A673 (cell line): ENCODE measurements around the gene C11orf68. TPM values are rescaled to one million over a fixed set of nuclear protein-coding genes. Genes with fewer than 3 reads are reported as not detected.

ENCODE experiments used
- BruUV-seq: library from RNA; stranded (reverse); fragments of 400-500 nt; replicated peaks from 2 replicates; lab custom pipeline; 2021; lab: Mats Ljungman, UMichigan
- CTCF ChIA-PET: fragments of 300-600 bp; sonication (Branson Sonifier 250); formaldehyde crosslinking; loops from one replicate; lab custom pipeline; 2022; ENCODE audit warnings: antibody characterized with exemption; lab: Charles Lee
- POLR2A ChIA-PET: fragments of 300-600 bp; sonication (Branson Sonifier 250); formaldehyde crosslinking; loops from one replicate; lab custom pipeline; 2022; ENCODE audit warnings: antibody characterized with exemption; ENCODE audit not compliant: low non-redundant PET; lab: Charles Lee
- DNase-seq: peaks from one replicate; pipeline ENCODE4 v3.0.0-alpha.2; 2015; ENCODE audit warnings: low spot score
- H3K27ac ChIP-seq: fragments of 200-600 bp; sonication (generic); 2 replicates; pipeline ENCODE4 v1.5.1; 2016; ENCODE audit warnings: mixed run types, low read depth, mild to moderate bottlenecking, mixed read lengths, antibody characterized with exemption, low read length; ENCODE audit not compliant: poor library complexity, severe bottlenecking
- H3K27me3 ChIP-seq: fragments of 200-600 bp; sonication (generic); replicated peaks from 2 replicates; pipeline ENCODE4 v1.6.1; 2017; ENCODE audit warnings: mixed run types, low read depth, mild to moderate bottlenecking, mixed read lengths, antibody characterized with exemption, low read length; ENCODE audit not compliant: insufficient read depth, poor library complexity
- H3K36me3 ChIP-seq: fragments of 200-600 bp; sonication (generic); 2 replicates; pipeline ENCODE4 v1.6.1; 2016; ENCODE audit warnings: mixed run types, mild to moderate bottlenecking, mixed read lengths, antibody characterized with exemption, low read length; ENCODE audit not compliant: insufficient read depth, poor library complexity, severe bottlenecking
- H3K4me1 ChIP-seq: fragments of 200-600 bp; sonication (generic); 2 replicates; pipeline ENCODE4 v1.6.1; 2017; ENCODE audit warnings: mixed run types, mild to moderate bottlenecking, mixed read lengths, antibody characterized with exemption, low read length; ENCODE audit not compliant: insufficient read depth, poor library complexity, severe bottlenecking
- H3K4me3 ChIP-seq: fragments of 200-600 bp; sonication (generic); 2 replicates; pipeline ENCODE4 v1.5.1; 2016; ENCODE audit warnings: low read depth, mixed run types, mild to moderate bottlenecking, mixed read lengths, low read length; ENCODE audit not compliant: poor library complexity, severe bottlenecking
- H3K9me3 ChIP-seq: fragments of 200-600 bp; sonication (generic); 2 replicates; pipeline ENCODE4 v1.6.1; 2016; ENCODE audit warnings: mixed run types, low read depth, mild to moderate bottlenecking, mixed read lengths, antibody characterized with exemption, low read length; ENCODE audit not compliant: poor library complexity, severe bottlenecking
- EZH2 ChIP-seq: fragments of 200-600 bp; sonication (generic); IDR thresholded peaks from 2 replicates; pipeline ENCODE4 v1.6.1; 2017; ENCODE audit warnings: borderline replicate concordance, low read depth, mild to moderate bottlenecking, mixed read lengths, antibody characterized with exemption, low read length; ENCODE audit not compliant: poor library complexity, severe bottlenecking
- intact Hi-C: fragments of 100-400 bp; cut with micrococcal nuclease; formaldehyde crosslinking; loops from one replicate; pipeline ENCODE4 v1.10.0; 2022; ENCODE audit not compliant: unreplicated experiment
- total RNA-seq: library from RNA; stranded (reverse); gene quantifications from 2 replicates; pipeline ENCODE4 v1.2.3, GENCODE V29; 2021
- TF ChIP-seq, protein P1 (sequence below): fragments of 300-800, 200-600 bp; sonication (generic); conservative IDR thresholded peaks from 2 replicates; pipeline ENCODE4 v1.5.1; 2017; ENCODE audit warnings: low read depth, mild to moderate bottlenecking, antibody characterized with exemption, low read length, moderate library complexity, mixed read lengths

The C11orf68 gene
- total RNA-seq, 1 experiment from 2014 or later, result 22.4 TPM

- no peaks in the 10 kb centered on the region for H3K27me3 ChIP-seq
- H3K4me1 ChIP-seq, result no peaks in the 10 kb centered on the region
- no peak for TF ChIP-seq EZH2
- no peak overlapping the region for H3K4me3 ChIP-seq
- intact Hi-C loops, result no loop called here
- no peaks in the 10 kb centered on the region for H3K36me3 ChIP-seq
- H3K9me3 ChIP-seq, result no peaks in the 10 kb centered on the region
- H3K27ac ChIP-seq, result no peak overlapping the region
- POLR2A ChIA-PET, result no interaction called here
- no peak for DNase-seq
- no TSS peak for BruUV-seq
- CTCF ChIA-PET, result no interaction called here
Measured at GRCh38 chr11:65947133-65947532, 28.3 kb upstream of the C11orf68 start.

DNA sequence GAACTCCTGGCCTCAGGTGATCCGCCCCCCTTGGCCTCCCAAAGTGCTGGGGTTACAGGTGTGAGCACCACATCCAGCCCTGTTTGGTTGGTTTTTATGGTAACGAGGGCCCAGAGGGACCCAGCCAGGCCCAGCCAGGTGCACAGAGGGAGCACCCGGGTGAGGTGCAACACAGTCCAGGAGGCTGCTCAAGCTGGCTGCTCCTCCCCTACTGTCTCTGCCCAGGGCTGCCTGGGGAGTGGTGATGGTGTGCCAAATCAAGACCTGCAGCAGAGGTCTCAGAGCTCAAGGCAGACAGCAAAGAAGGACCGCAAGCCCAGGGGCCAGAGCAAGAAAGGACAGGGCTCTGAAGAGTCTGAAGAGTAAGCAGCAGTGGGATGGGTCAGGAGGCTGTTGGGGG lies 27.8 kb upstream of the C11orf68 start:
- no peaks in the 10 kb centered on the region for H3K27me3 ChIP-seq
- TF ChIP-seq, protein P1, sequence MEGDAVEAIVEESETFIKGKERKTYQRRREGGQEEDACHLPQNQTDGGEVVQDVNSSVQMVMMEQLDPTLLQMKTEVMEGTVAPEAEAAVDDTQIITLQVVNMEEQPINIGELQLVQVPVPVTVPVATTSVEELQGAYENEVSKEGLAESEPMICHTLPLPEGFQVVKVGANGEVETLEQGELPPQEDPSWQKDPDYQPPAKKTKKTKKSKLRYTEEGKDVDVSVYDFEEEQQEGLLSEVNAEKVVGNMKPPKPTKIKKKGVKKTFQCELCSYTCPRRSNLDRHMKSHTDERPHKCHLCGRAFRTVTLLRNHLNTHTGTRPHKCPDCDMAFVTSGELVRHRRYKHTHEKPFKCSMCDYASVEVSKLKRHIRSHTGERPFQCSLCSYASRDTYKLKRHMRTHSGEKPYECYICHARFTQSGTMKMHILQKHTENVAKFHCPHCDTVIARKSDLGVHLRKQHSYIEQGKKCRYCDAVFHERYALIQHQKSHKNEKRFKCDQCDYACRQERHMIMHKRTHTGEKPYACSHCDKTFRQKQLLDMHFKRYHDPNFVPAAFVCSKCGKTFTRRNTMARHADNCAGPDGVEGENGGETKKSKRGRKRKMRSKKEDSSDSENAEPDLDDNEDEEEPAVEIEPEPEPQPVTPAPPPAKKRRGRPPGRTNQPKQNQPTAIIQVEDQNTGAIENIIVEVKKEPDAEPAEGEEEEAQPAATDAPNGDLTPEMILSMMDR, result no peak
- TF ChIP-seq EZH2, result no peak
- ChIA-PET CTCF (no interaction called here), POLR2A (no interaction called here)
- no peaks in the 10 kb centered on the region for H3K9me3 ChIP-seq
- no peak overlapping the region for H3K4me3 ChIP-seq
- no peaks in the 10 kb centered on the region for H3K36me3 ChIP-seq
- no TSS peak for BruUV-seq
- no peak for DNase-seq
- intact Hi-C loops, result no loop called here
- H3K27ac ChIP-seq, result no peak overlapping the region
- H3K4me1 ChIP-seq, result no peaks in the 10 kb centered on the region

DNA sequence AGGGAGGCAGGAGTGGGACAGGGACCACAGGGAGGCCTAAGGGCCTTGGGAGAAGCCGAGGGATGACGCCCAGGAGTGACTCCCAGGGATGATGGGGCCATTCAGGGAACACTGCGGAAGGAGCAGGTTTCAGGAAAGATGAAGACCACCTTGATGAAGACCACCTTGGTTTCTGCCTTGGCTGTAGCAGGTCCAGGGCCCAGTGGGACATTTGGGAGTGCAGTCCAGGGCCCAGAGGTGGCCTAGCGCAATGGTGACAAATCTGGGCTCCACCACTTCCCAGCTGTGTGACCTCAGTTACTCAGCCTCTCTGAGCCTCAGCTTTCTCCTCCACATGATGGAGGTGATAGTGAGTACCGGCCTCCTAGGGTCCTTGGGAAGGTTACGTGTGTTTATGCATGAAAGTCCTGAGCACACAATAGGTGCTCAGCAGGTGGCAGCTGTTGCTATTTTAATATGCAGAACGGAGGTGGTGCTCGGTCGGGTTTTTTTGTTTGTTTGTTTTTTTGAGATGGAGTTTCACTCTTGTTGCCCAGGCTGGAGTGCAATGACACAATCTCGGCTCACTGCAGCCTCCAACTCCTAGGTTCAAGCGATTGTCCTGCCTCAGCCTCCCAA lies 27.2 kb upstream of the C11orf68 start:
- no peak for DNase-seq
- no TSS peak for BruUV-seq
- no peaks in the 10 kb centered on the region for H3K9me3 ChIP-seq
- CTCF ChIA-PET, result no interaction called here
- H3K4me3 ChIP-seq, result no peak overlapping the region
- no peak overlapping the region for H3K27ac ChIP-seq
- no peaks in the 10 kb centered on the region for H3K4me1 ChIP-seq
- TF ChIP-seq, protein P1, result no peak
- TF ChIP-seq EZH2, result no peak
- H3K27me3 ChIP-seq, result no peaks in the 10 kb centered on the region
- intact Hi-C loops, result no loop called here
- POLR2A ChIA-PET, result no interaction called here
- H3K36me3 ChIP-seq, result no peaks in the 10 kb centered on the region

GRCh38 chr11:65945430-65945911 lies 26.6 kb upstream of the C11orf68 start, which contains the start of gene TSGA10IP:
Gene TSGA10IP, plus strand, starts transcription at chr11:65945480. Its CDS starts 196 bp downstream, at chr11:65945676.
- ChIA-PET CTCF (no interaction called here), POLR2A (no interaction called here)
- Histone ChIP-seq H3K36me3 (no peaks in the 10 kb centered on the region), H3K9me3 (no peaks in the 10 kb centered on the region), H3K27me3 (no peaks in the 10 kb centered on the region), H3K27ac (no peak within 1 kb of the TSS), H3K4me1 (no peaks in the 10 kb centered on the region), H3K4me3 (no peak within 1 kb of the TSS)
- intact Hi-C loops, result no loop called here
- no peak for DNase-seq
- no TSS peak for BruUV-seq
- TF ChIP-seq, protein P1, result no peak
- no peak for TF ChIP-seq EZH2
